Prostate gland (tissue), 2 donors: Measurements from ENCODE around the gene C2CD3. TPM values are rescaled to one million over a fixed set of nuclear protein-coding genes. Genes with fewer than 3 reads are reported as not detected.
"Not testable (repeated sequence)": the region's sequence is repeated elsewhere in the genome, so short reads cannot be mapped to it uniquely, and the experiment has no call there.

Experiments used
- DNase-seq: peaks from one replicate; pipeline ENCODE4 v3.0.0-alpha.2; 2019; ENCODE audit warnings: low spot score
- H3K27ac ChIP-seq, 2 donors: fragments of 200-600 bp; sonication (generic); 2 replicates each; pipeline ENCODE4 v1.5.1; 2017 to 2019
- H3K27me3 ChIP-seq: fragments of 200-600 bp; sonication (generic); replicated peaks from 2 replicates; pipeline ENCODE4 v1.5.1; 2019; ENCODE audit not compliant: insufficient read depth
- H3K36me3 ChIP-seq, 2 donors: fragments of 200-600 bp; sonication (generic); 1 replicate in 1 of 2; 2 replicates in 1 of 2; pipeline versions ENCODE4 v1.5.1 to v1.8.1; 2017 to 2019
- H3K4me1 ChIP-seq: fragments of 200-600 bp; sonication (generic); replicated peaks from 2 replicates; pipeline ENCODE4 v1.5.1; 2019
- H3K4me3 ChIP-seq, 2 donors: fragments of 200-600 bp; sonication (generic); 2 replicates each; pipeline ENCODE4 v1.5.1; 2017 to 2019
- H3K9me3 ChIP-seq: fragments of 200-600 bp; sonication (generic); 2 replicates; pipeline ENCODE4 v1.5.1; 2017
- CTCF ChIP-seq, 4 experiments: fragments of 200-600 bp in 2 of 4; fragments of 450-650 bp in 2 of 4; sonication (generic) in 2 of 4; IDR thresholded peaks; 1 replicate in 3 of 4; 2 replicates in 1 of 4; pipeline ENCODE4 v1.5.1; 2016 to 2019; ENCODE audit warnings: antibody characterized with exemption in 4 of 4, mild to moderate bottlenecking in 2 of 4, moderate library complexity in 2 of 4
- POLR2A ChIP-seq: fragments of 450-650 bp; IDR thresholded peaks from one replicate; pipeline ENCODE4 v1.6.1; 2016; ENCODE audit warnings: antibody characterized with exemption, mild to moderate bottlenecking
- POLR2AphosphoS5 ChIP-seq: sonication (generic); formaldehyde crosslinking; IDR thresholded peaks from one replicate; pipeline ENCODE4 v1.6.1; 2017; ENCODE audit warnings: antibody characterized with exemption
- WGBS: methylation state at CpG from one replicate; pipeline ENCODE4 v1.1.5; 2018; 5-methylcytosine and 5-hydroxymethylcytosine counted together
- intact Hi-C: fragments of 100-400 bp; cut with DNase I; formaldehyde crosslinking; loops from one replicate; pipeline ENCODE4 v1.14.2; 2022
- total RNA-seq, 2 donors: library from RNA; depleted of rRNA; stranded (reverse); fragments of >200 nt; gene quantifications; one replicate each; pipeline ENCODE4 v1.1.0, GENCODE V29; 2016

The C2CD3 gene
- total RNA-seq, 2 donors from 2014 or later = 38.7 to 49.6 TPM

- Histone ChIP-seq H3K4me3 (no peak overlapping the region), H3K4me1 (peaks cover 8% of the 10 kb centered on the region), H3K9me3 (no peaks in the 10 kb centered on the region), H3K27ac (no peak overlapping the region), H3K36me3 (no peaks in the 10 kb centered on the region), H3K27me3 (no peaks in the 10 kb centered on the region)
- DNase-seq = no peak
- intact Hi-C loops = no loop called here
- 99% methylated on average over 3 of the region's 3 CpGs for WGBS
- no peak for TF ChIP-seq POLR2AphosphoS5
- no peak for TF ChIP-seq CTCF (IDR thresholded peaks at IDR 0.05)
- TF ChIP-seq POLR2A = no peak
Observed at GRCh38 chr11:74134661-74135060, 36.1 kb downstream of the C2CD3 start.

GRCh38 chr11:74133436-74133835, 37.4 kb downstream of the C2CD3 start:
- TF ChIP-seq POLR2AphosphoS5 = no peak
- no peak for TF ChIP-seq POLR2A
- TF ChIP-seq CTCF (IDR thresholded peaks at IDR 0.05) = no peak
- H3K36me3 ChIP-seq = no peaks in the 10 kb centered on the region

GRCh38 chr11:74132833-74133232, 38.0 kb downstream of the C2CD3 start:
- no peak for TF ChIP-seq POLR2A
- TF ChIP-seq CTCF (IDR thresholded peaks at IDR 0.05) = no peak
- no peak for TF ChIP-seq POLR2AphosphoS5
- intact Hi-C loops = no loop called here

More at GRCh38 chr11:74133436-74133835, 37.4 kb downstream of the C2CD3 start:
- Histone ChIP-seq H3K27me3 (no peaks in the 10 kb centered on the region), H3K9me3 (no peaks in the 10 kb centered on the region), H3K4me3 (no peak overlapping the region), H3K4me1 (no peaks in the 10 kb centered on the region), H3K27ac (no peak overlapping the region)
- no peak for DNase-seq
- intact Hi-C loops = no loop called here
- WGBS = 87% methylated on average over 3 of the region's 3 CpGs

DNA sequence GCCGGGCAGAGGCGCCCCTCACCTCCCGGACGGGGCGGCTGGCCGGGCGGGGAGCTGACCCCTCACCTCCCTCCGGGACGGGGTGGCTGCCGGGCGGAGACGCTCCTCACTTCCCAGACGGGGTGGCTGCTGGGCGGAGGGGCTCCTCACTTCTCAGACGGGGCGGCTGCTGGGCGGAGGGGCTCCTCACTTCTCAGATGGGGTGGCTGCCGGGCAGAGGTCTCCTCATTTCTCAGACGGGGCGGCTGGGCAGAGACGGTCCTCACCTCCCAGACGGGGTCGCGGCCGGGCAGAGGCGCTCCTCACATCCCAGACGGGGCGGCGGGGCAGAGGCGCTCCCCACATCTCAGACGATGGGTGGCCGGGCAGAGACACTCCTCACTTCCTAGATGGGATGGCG, 41.7 kb downstream of the C2CD3 start:
- H3K36me3 ChIP-seq, DNase-seq, H3K9me3 ChIP-seq, H3K27ac ChIP-seq, intact Hi-C loops, H3K4me1 ChIP-seq, H3K4me3 ChIP-seq, H3K27me3 ChIP-seq: not testable (repeated sequence)
- 95% methylated on average over 27 of the region's 33 CpGs for WGBS

More at GRCh38 chr11:74132833-74133232, 38.0 kb downstream of the C2CD3 start:
- no peak overlapping the region for H3K4me3 ChIP-seq
- H3K4me1 ChIP-seq = no peaks in the 10 kb centered on the region
- H3K27me3 ChIP-seq = no peaks in the 10 kb centered on the region
- 88% methylated on average over 3 of the region's 3 CpGs for WGBS
- H3K9me3 ChIP-seq = no peaks in the 10 kb centered on the region
- no peak overlapping the region for H3K27ac ChIP-seq
- no peak for DNase-seq
- H3K36me3 ChIP-seq = no peaks in the 10 kb centered on the region

DNA sequence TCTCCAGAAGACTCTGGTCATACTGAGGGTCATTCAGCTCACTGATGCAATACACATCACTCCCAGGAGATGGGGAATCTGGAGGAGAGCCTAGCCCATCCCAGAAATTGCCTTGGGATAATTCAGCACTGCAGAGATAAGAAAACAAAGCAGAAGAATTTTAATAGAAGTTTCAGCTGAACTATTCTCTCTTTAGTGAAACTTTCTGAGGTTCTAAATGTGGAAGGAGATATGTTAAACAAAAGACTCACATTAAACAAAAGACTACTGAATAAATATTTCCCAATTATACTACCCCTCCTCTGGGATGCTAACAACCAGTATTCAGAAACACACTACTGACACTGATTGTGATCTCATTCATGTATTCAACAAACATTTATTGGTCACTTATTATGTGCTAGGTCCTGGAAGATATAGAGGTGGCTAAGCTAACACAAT, 47.8 kb downstream of the C2CD3 start:
- no peak for DNase-seq
- H3K36me3 ChIP-seq = no peaks in the 10 kb centered on the region
- H3K27ac ChIP-seq = no peak overlapping the region
- H3K27me3 ChIP-seq = no peaks in the 10 kb centered on the region
- intact Hi-C loops = no loop called here
- H3K9me3 ChIP-seq = no peaks in the 10 kb centered on the region
- TF ChIP-seq POLR2A (no peak), CTCF (IDR thresholded peaks at IDR 0.05) (no peak)
- H3K4me3 ChIP-seq = no peak overlapping the region
- no peaks in the 10 kb centered on the region for H3K4me1 ChIP-seq
